H1 (cell line): Measurements from ENCODE around the gene ARL2BP. TPM values are rescaled to one million over a fixed set of nuclear protein-coding genes. Genes with fewer than 3 reads are reported as not detected.

Experiments
- CTCF ChIA-PET: fragments of 300-600 bp; sonication (Branson Sonifier 250); formaldehyde crosslinking; loops from one replicate; lab custom pipeline; 2021; ENCODE audit not compliant: partially characterized antibody; lab: Charles Lee
- POLR2A ChIA-PET: fragments of 300-600 bp; sonication (Branson Sonifier 250); formaldehyde crosslinking; loops from one replicate; lab custom pipeline; 2021; ENCODE audit warnings: inconsistent platforms; ENCODE audit not compliant: partially characterized antibody; lab: Charles Lee
- DNase-seq, 2 experiments: peaks; one replicate each; pipeline versions ENCODE4 v3.0.0 to v3.0.0-alpha.2; 2010 to 2022; ENCODE audit warnings: low spot score in 2 of 2, low read depth in 1 of 2, mixed read lengths in 1 of 2
- FAIRE-seq: peaks from 2 replicates; lab custom pipeline; 2011; peaks lifted over from hg19 to GRCh38; lab: Jason Lieb, UNC
- H2AFZ ChIP-seq: 2 replicates; pipeline ENCODE4 v1.8.1; 2012; ENCODE audit warnings: low read length, inconsistent platforms
- H2AK5ac ChIP-seq: 2 replicates; pipeline ENCODE4 v1.6.1; 2013; ENCODE audit warnings: low read depth, low read length
- H2BK120ac ChIP-seq: replicated peaks from 2 replicates; pipeline ENCODE3; 2013; ENCODE audit warnings: low read depth, low read length, inconsistent platforms
- H2BK12ac ChIP-seq: 2 replicates; pipeline ENCODE4 v1.6.1; 2013; ENCODE audit warnings: low read depth, low read length
- H2BK15ac ChIP-seq: 2 replicates; pipeline ENCODE4 v1.6.1; 2013; ENCODE audit warnings: low read length
- H2BK20ac ChIP-seq: 2 replicates; pipeline ENCODE4 v1.6.1; 2013; ENCODE audit warnings: low read length
- H2BK5ac ChIP-seq: 2 replicates; pipeline ENCODE4 v1.6.1; 2013; ENCODE audit warnings: low read depth, low read length
- H3K14ac ChIP-seq: 2 replicates; pipeline ENCODE4 v1.6.1; 2013; ENCODE audit warnings: inconsistent platforms; ENCODE audit not compliant: insufficient read length
- H3K18ac ChIP-seq: 2 replicates; pipeline ENCODE4 v1.6.1; 2013; ENCODE audit warnings: low read length; ENCODE audit errors: extremely low read depth
- H3K23ac ChIP-seq: 2 replicates; pipeline ENCODE4 v1.6.1; 2013; ENCODE audit warnings: inconsistent platforms; ENCODE audit not compliant: insufficient read length
- H3K23me2 ChIP-seq: 2 replicates; pipeline ENCODE4 v1.6.1; 2013; ENCODE audit warnings: low read depth, low read length
- H3K27ac ChIP-seq: 2 replicates; pipeline ENCODE4 v1.6.1; 2011; ENCODE audit warnings: low read depth, low read length, inconsistent platforms
- H3K27me3 ChIP-seq, 4 experiments: replicated peaks in 1 of 4; 1 replicate in 1 of 4; 2 replicates in 3 of 4; pipeline versions ENCODE4 v1.6.1 to v1.8.1; 2011 to 2013; ENCODE audit warnings: low read length in 3 of 4, mild to moderate bottlenecking in 3 of 4, inconsistent platforms in 2 of 4, mixed read lengths in 2 of 4, moderate library complexity in 1 of 4; ENCODE audit not compliant: control insufficient read depth in 3 of 4, insufficient read depth in 3 of 4; ENCODE audit errors: extremely low read depth in 1 of 4
- H3K36me3 ChIP-seq, 4 experiments: 2 replicates each; pipeline versions ENCODE4 v1.6.1 to v1.8.1; 2011 to 2013; ENCODE audit warnings: mild to moderate bottlenecking in 4 of 4, low read length in 3 of 4, moderate library complexity in 2 of 4, control low read depth in 1 of 4, inconsistent platforms in 1 of 4; ENCODE audit not compliant: insufficient read depth in 4 of 4, control insufficient read depth in 2 of 4
- H3K4ac ChIP-seq: replicated peaks from 2 replicates; pipeline ENCODE3; 2013; ENCODE audit warnings: low read length, low read depth, mixed read lengths, inconsistent platforms; ENCODE audit not compliant: insufficient read length
- H3K4me1 ChIP-seq, 4 experiments: replicated peaks in 1 of 4; 1 replicate in 1 of 4; 2 replicates in 3 of 4; pipeline versions ENCODE4 v1.6.1 to v1.8.1; 2011 to 2013; ENCODE audit warnings: low read length in 3 of 4, inconsistent platforms in 2 of 4, mixed read lengths in 1 of 4; ENCODE audit not compliant: insufficient read depth in 4 of 4, control insufficient read depth in 3 of 4
- H3K4me2 ChIP-seq, 2 experiments: 2 replicates each; pipeline versions ENCODE4 v1.6.1 to v1.8.1; 2011 to 2013; ENCODE audit warnings: low read depth in 2 of 2, low read length in 2 of 2, control low read depth in 1 of 2, inconsistent platforms in 1 of 2, mild to moderate bottlenecking in 1 of 2; ENCODE audit not compliant: insufficient read depth in 1 of 2
- H3K4me3 ChIP-seq, 4 experiments: fragments of 200-600, 300-600 bp in 1 of 4; sonication (generic), shearing (Covaris generic), sonication (Bioruptor Twin) in 1 of 4; 2 replicates each; pipeline versions ENCODE4 v1.5.1 to v1.8.1; 2011 to 2016; ENCODE audit warnings: low read length in 4 of 4, low read depth in 3 of 4, control low read depth in 2 of 4, inconsistent platforms in 2 of 4, mild to moderate bottlenecking in 2 of 4, mixed read lengths in 1 of 4, moderate library complexity in 1 of 4; ENCODE audit not compliant: insufficient read depth in 2 of 4; ENCODE audit errors: extremely low read depth in 1 of 4
- H3K56ac ChIP-seq: replicated peaks from 2 replicates; pipeline ENCODE3; 2013; ENCODE audit warnings: low read depth, mild to moderate bottlenecking, mixed read lengths, low read length, inconsistent platforms; ENCODE audit not compliant: insufficient read length
- H3K79me1 ChIP-seq: 2 replicates; pipeline ENCODE4 v1.6.1; 2013; ENCODE audit warnings: low read depth, low read length, control low read depth
- H3K79me2 ChIP-seq, 2 experiments: 2 replicates each; pipeline versions ENCODE4 v1.6.1 to v1.8.1; 2012 to 2013; ENCODE audit warnings: low read length in 2 of 2, mild to moderate bottlenecking in 2 of 2, inconsistent platforms in 1 of 2; ENCODE audit not compliant: insufficient read depth in 2 of 2, control insufficient read depth in 1 of 2
- H3K9ac ChIP-seq, 4 experiments: replicated peaks in 1 of 4; 1 replicate in 1 of 4; 2 replicates in 3 of 4; pipeline versions ENCODE4 v1.6.1 to v1.8.1; 2011 to 2013; ENCODE audit warnings: low read depth in 3 of 4, low read length in 3 of 4, control low read depth in 2 of 4, mild to moderate bottlenecking in 2 of 4, moderate library complexity in 2 of 4, inconsistent platforms in 1 of 4; ENCODE audit errors: extremely low read depth in 1 of 4
- H3K9me3 ChIP-seq, 2 experiments: 2 replicates each; pipeline versions ENCODE4 v1.6.1 to v1.8.1; 2012 to 2013; ENCODE audit warnings: mild to moderate bottlenecking in 2 of 2, moderate library complexity in 2 of 2, control low read depth in 1 of 2, inconsistent platforms in 1 of 2, low read depth in 1 of 2, low read length in 1 of 2, mixed read lengths in 1 of 2; ENCODE audit not compliant: insufficient read depth in 2 of 2
- H4K20me1 ChIP-seq, 2 experiments: replicated peaks in 1 of 2; 2 replicates each; pipeline versions ENCODE3 to v1.8.1; 2011 to 2013; ENCODE audit warnings: inconsistent platforms in 2 of 2, low read length in 2 of 2, mild to moderate bottlenecking in 1 of 2; ENCODE audit not compliant: insufficient read depth in 2 of 2, control insufficient read depth in 1 of 2
- H4K5ac ChIP-seq: 2 replicates; pipeline ENCODE4 v1.6.1; 2013; ENCODE audit warnings: low read length, low read depth, mixed read lengths, inconsistent platforms; ENCODE audit not compliant: insufficient read length
- H4K8ac ChIP-seq: 2 replicates; pipeline ENCODE4 v1.8.0; 2013; ENCODE audit warnings: mild to moderate bottlenecking, moderate library complexity, low read length, inconsistent platforms; ENCODE audit not compliant: insufficient read depth; ENCODE audit errors: extremely low read depth
- H4K91ac ChIP-seq: replicated peaks from 2 replicates; pipeline ENCODE3; 2013; ENCODE audit warnings: low read length, mixed read lengths, inconsistent platforms; ENCODE audit not compliant: insufficient read length
- CBX8 ChIP-seq: fragments of 300-800, 300-1000 bp; sonication (generic); IDR thresholded peaks from 2 replicates; pipeline ENCODE4 v1.7.1; 2016; ENCODE audit warnings: low read depth, low read length, borderline replicate concordance
- EP300 ChIP-seq, 2 experiments: IDR thresholded peaks; 1 replicate in 1 of 2; 2 replicates in 1 of 2; pipeline ENCODE4 v1.6.1; 2011 to 2012; ENCODE audit warnings: low read depth in 2 of 2, low read length in 2 of 2, mild to moderate bottlenecking in 2 of 2, borderline replicate concordance in 1 of 2, inconsistent platforms in 1 of 2, moderate library complexity in 1 of 2
- EZH2 ChIP-seq: fragments of 200-600 bp; sonication (generic); IDR thresholded peaks from 2 replicates; pipeline ENCODE4 v1.7.1; 2012; ENCODE audit warnings: low read depth, mild to moderate bottlenecking, moderate library complexity, low read length, inconsistent platforms; ENCODE audit not compliant: severe bottlenecking
- GABPA ChIP-seq: IDR thresholded peaks from 2 replicates; pipeline ENCODE4 v1.6.1; 2011; ENCODE audit warnings: mild to moderate bottlenecking, low read length, moderate library complexity, borderline replicate concordance; ENCODE audit not compliant: insufficient read depth
- SP4 ChIP-seq: IDR thresholded peaks from 2 replicates; pipeline ENCODE4 v1.6.1; 2012; ENCODE audit warnings: low read length, inconsistent platforms
- WGBS, 2 experiments: shearing (Covaris generic) in 1 of 2; methylation state at CpG; one replicate each; pipeline versions ENCODE4 v1.1.6 to v1.1.7; 2013 to 2015; ENCODE audit warnings: low lambda C conversion rate in 2 of 2, mixed read lengths in 2 of 2, inconsistent platforms in 1 of 2, low coverage in 1 of 2, missing lambda C conversion rate in 1 of 2; ENCODE audit not compliant: insufficient replicate concordance in 2 of 2, insufficient coverage in 1 of 2, insufficient read length in 1 of 2; ENCODE audit errors: extremely low coverage in 1 of 2, missing lambda C conversion rate in 1 of 2; 5-methylcytosine and 5-hydroxymethylcytosine counted together
- polyA plus RNA-seq, 7 experiments: library from polyadenylated mRNA; depleted of rRNA in 3 of 7; stranded (reverse) in 5 of 7; unstranded in 2 of 7; fragments of >200 nt in 5 of 7; fragments of 200-250 nt in 2 of 7; gene quantifications; 1 replicate in 5 of 7; 2 replicates in 1 of 7; 4 replicates in 1 of 7; pipeline versions ENCODE4 v1.2.1 to v1.2.3, GENCODE V29; 2011 to 2013; ENCODE audit warnings: missing spikeins in 2 of 7, mixed read lengths in 2 of 7
- total RNA-seq: library from RNA; stranded (reverse); fragmentation: NEBNext Ultra II Directional; extraction: Animal tissue kit (Norgen Biotek cat#: 25700); gene quantifications from 2 replicates; pipeline ENCODE4 v1.2.1, GENCODE V29; 2021
- TF ChIP-seq, protein P1 (sequence below): IDR thresholded peaks from 2 replicates; pipeline ENCODE4 v1.6.1; 2012; ENCODE audit warnings: inconsistent platforms

Gene ARL2BP
- total and polyA plus RNA-seq, 2 of the 8 experiments (the other 6 are each of a cell fraction or from before 2014, with no cell fraction given), result 13.6 to 18.3 TPM

DNA sequence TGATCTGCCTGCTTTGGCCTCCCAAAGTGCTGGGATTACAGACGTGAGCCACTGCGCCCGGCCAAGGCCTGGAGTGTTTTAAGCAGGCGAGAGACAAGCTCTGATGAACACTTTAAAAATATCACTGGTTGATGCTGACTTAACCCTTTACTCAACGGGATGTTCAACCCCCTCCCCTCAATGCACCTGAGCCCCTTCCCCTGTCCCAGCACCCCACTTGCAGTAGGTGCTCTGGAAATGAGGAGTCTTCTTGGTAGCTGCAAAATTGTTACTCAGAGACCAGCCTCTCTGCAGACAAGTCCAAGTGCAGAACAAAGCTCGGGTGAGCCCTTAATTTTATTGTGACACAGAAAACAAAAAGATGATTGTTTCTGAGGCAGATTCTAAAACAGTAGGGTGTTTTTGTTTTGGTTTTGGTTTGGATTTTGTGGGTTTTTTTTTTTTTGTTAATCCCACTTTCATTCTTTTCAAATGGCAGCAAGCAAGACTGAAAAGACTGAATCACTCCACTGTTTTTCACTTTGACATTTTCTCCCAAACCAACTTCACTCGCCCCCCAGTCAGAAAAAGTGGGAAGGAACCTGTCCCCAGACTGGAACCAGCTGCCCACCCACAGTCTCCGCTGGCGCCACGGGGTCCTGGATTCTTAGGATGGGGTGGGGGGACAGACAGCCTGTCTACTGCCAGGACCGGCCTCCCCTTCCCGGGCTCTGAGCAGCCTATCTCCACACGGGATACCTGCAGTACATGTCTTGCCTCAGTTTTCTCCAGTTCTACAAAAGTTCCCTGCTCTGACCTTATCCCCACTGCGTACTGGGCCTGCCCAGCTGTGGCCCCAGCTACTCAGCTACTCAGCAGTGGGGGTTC is 44.6 kb downstream of the ARL2BP start:
- WGBS, 2 experiments, result 77% methylated on average over 14 of the region's 14 CpGs; no CpG with 5 or more reads in 1 of the 2 experiments
- TF ChIP-seq GABPA, result no peak
- TF ChIP-seq, protein P1, sequence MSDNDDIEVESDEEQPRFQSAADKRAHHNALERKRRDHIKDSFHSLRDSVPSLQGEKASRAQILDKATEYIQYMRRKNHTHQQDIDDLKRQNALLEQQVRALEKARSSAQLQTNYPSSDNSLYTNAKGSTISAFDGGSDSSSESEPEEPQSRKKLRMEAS, result no peak
- TF ChIP-seq CBX8, result no peak
- no peak for TF ChIP-seq EP300 (IDR thresholded peaks at IDR 0.05; ENCODE audit: borderline replicate concordance in 1 of 2, low read depth in 2 of 2, low read length in 2 of 2)
- TF ChIP-seq SP4, result no peak
- TF ChIP-seq EZH2, result no peak
- H4K91ac ChIP-seq, result no peak overlapping the region
- no peak overlapping the region for H3K14ac ChIP-seq
- H2BK5ac ChIP-seq, result no peak overlapping the region
- no peak for FAIRE-seq
- H3K4me1 ChIP-seq, result peaks cover 0 to 2% (median 0%) of the 10 kb centered on the region in 4 experiments; a peak in 1 of 7 replicates
- H3K56ac ChIP-seq, result no peak overlapping the region
- no peak overlapping the region for H3K23ac ChIP-seq
- no peak overlapping the region for H3K27ac ChIP-seq
- no peak overlapping the region for H3K4me2 ChIP-seq
- no peaks in the 10 kb centered on the region for H3K79me2 ChIP-seq
- no peak overlapping the region for H2BK12ac ChIP-seq
- no peak overlapping the region for H4K5ac ChIP-seq
- no peaks in the 10 kb centered on the region; the same call in 1 of the 2 replicates for H3K23me2 ChIP-seq
- no peak overlapping the region for H3K4ac ChIP-seq
- H2AFZ ChIP-seq, result no peak overlapping the region
- H4K20me1 ChIP-seq, result no peaks in the 10 kb centered on the region
- no peak overlapping the region for H4K8ac ChIP-seq
- peaks cover 0 to 6% (median 3%) of the 10 kb centered on the region in 4 experiments; a peak in 4 of 7 replicates for H3K27me3 ChIP-seq
- H3K9ac ChIP-seq, result no peak overlapping the region
- no peaks in the 10 kb centered on the region for H3K79me1 ChIP-seq
- H2BK20ac ChIP-seq, result no peak overlapping the region
- POLR2A ChIA-PET, result interaction anchor here (0.5 kb wide), 1 partner anchor 835 kb away, joined by 3 read pairs; no protein-coding TSS in a partner anchor
- DNase-seq, result no peak
- no peak overlapping the region for H3K4me3 ChIP-seq
- no peak overlapping the region for H3K18ac ChIP-seq
- H2BK120ac ChIP-seq, result no peak overlapping the region
- CTCF ChIA-PET, result interaction anchor here (0.7 to 1.5 kb wide), 5 partner anchors 10 to 142 kb away, joined by 3 to 4 read pairs (median 3); no protein-coding TSS in a partner anchor
- H2AK5ac ChIP-seq, result no peak overlapping the region
- H3K36me3 ChIP-seq, result no peaks in the 10 kb centered on the region
- H3K9me3 ChIP-seq, result no peaks in the 10 kb centered on the region
- no peak overlapping the region for H2BK15ac ChIP-seq
